ENCODE data around the gene GPRC5C. TPM values are rescaled to one million over a fixed set of nuclear protein-coding genes. Genes with fewer than 3 reads are reported as not detected.

Gene GPRC5C
- total RNA-seq, 1 experiment from 2014 or later: 15.5 TPM

DNA sequence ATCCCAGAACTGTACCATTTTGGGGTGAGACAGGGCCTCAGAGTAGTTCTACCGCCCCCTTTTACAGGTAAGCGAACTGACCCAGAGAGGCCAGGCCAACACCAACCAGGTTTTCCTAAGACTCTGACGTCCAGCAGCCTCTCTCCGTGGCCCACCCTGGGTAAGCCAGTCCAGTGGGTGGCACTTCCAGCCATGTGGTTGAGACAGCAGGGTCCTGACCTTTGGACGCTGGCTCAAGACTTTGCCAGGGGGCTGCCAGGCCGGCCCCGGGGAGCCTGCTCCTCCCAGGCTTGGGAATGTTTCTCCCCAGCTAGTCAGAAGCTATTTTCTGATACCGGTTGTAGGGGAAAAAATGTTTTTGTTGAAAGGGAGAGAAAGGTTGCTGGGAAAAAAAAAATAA lies 16.9 kb downstream of the GPRC5C start:
- no peak overlapping the region for H3K4ac ChIP-seq (ENCODE audit: low read depth, low read length)
- no peaks in the 10 kb centered on the region for H3K79me2 ChIP-seq (ENCODE audit: insufficient read depth, low read length)
- Mint-ChIP-seq H3K9me3 (no peaks in the 10 kb centered on the region), H3K27me3 (ENCODE audit: low read depth) (peaks cover 43% of the 10 kb centered on the region), H3K4me3 (no peak overlapping the region), H3K27ac (no peak overlapping the region), H3K36me3 (ENCODE audit: insufficient read depth in 1 of 3, low read depth in 3 of 3) (peaks cover 0 to 24% (median 2%) of the 10 kb centered on the region in 3 experiments; a peak in 2 of 7 replicates), H3K4me1 (peaks cover 28 to 34% of the 10 kb centered on the region in 2 experiments)
- no peak overlapping the region for H2AFZ ChIP-seq (ENCODE audit: low read length)
- H4K8ac ChIP-seq (replicated peaks; ENCODE audit: insufficient read length, low read depth, low read length): no peak overlapping the region
- no peak overlapping the region for H2BK15ac ChIP-seq (ENCODE audit: low read depth, low read length)
- peaks cover 6% of the 10 kb centered on the region; the same call in 1 of the 2 replicates for H3K4me1 ChIP-seq (ENCODE audit: insufficient read depth, low read length)
- no peak overlapping the region for H2BK5ac ChIP-seq (ENCODE audit: insufficient read length, low read length)
- H2BK12ac ChIP-seq (ENCODE audit: insufficient read length, low read depth, low read length): no peak overlapping the region
- H3K56ac ChIP-seq (ENCODE audit: insufficient read length, low read depth, low read length): no peak overlapping the region
- no peaks in the 10 kb centered on the region for H3K23me2 ChIP-seq (ENCODE audit: insufficient read length, low read depth, low read length, poor library complexity, severe bottlenecking)
- H3K27me3 ChIP-seq (ENCODE audit: insufficient read depth, low read length): peaks cover 11% of the 10 kb centered on the region; the same call in 1 of the 2 replicates
- H3K14ac ChIP-seq (ENCODE audit: insufficient read depth, low read length): no peak overlapping the region
- no peaks in the 10 kb centered on the region for H3K79me1 ChIP-seq (ENCODE audit: insufficient read depth, low read depth, low read length, poor library complexity, severe bottlenecking)
- H3K23ac ChIP-seq (ENCODE audit: insufficient read length, low read depth, low read length): no peak overlapping the region
- H4K20me1 ChIP-seq (ENCODE audit: control insufficient read depth, insufficient read depth, insufficient read length): no peaks in the 10 kb centered on the region
- no peak overlapping the region for H2BK20ac ChIP-seq (ENCODE audit: low read depth, low read length, poor library complexity, severe bottlenecking)
- H4K5ac ChIP-seq (ENCODE audit: insufficient read length, low read depth, low read length): no peak overlapping the region
- no peak overlapping the region for H2AK5ac ChIP-seq (ENCODE audit: insufficient read length, low read length)
- H3K18ac ChIP-seq (ENCODE audit: insufficient read length, low read depth, low read length): no peak overlapping the region
- TF ChIP-seq, protein P1, sequence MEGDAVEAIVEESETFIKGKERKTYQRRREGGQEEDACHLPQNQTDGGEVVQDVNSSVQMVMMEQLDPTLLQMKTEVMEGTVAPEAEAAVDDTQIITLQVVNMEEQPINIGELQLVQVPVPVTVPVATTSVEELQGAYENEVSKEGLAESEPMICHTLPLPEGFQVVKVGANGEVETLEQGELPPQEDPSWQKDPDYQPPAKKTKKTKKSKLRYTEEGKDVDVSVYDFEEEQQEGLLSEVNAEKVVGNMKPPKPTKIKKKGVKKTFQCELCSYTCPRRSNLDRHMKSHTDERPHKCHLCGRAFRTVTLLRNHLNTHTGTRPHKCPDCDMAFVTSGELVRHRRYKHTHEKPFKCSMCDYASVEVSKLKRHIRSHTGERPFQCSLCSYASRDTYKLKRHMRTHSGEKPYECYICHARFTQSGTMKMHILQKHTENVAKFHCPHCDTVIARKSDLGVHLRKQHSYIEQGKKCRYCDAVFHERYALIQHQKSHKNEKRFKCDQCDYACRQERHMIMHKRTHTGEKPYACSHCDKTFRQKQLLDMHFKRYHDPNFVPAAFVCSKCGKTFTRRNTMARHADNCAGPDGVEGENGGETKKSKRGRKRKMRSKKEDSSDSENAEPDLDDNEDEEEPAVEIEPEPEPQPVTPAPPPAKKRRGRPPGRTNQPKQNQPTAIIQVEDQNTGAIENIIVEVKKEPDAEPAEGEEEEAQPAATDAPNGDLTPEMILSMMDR (conservative IDR thresholded peaks at IDR 0.05): no peak
- no peak overlapping the region for H3K4me2 ChIP-seq (ENCODE audit: insufficient read depth, insufficient read length, low read length)
- no peak overlapping the region for H2BK120ac ChIP-seq (ENCODE audit: low read depth, low read length, poor library complexity, severe bottlenecking)
- no peaks in the 10 kb centered on the region for H3K9me3 ChIP-seq (ENCODE audit: control insufficient read depth, low read depth, low read length)
- H4K91ac ChIP-seq (ENCODE audit: insufficient read length, low read depth, low read length): no peak overlapping the region
- no peak overlapping the region for H3T11ph ChIP-seq (ENCODE audit: low read length)
- H3K27ac ChIP-seq (ENCODE audit: insufficient read length, low read depth, low read length): no peak overlapping the region
- DNase-seq: no peak
- no peak overlapping the region for H3K9ac ChIP-seq (ENCODE audit: extremely low read depth, insufficient read length, low read length)
- 100% methylated on average over 1 of the region's 8 CpGs for WGBS (ENCODE audit: extremely low coverage, insufficient read length, low lambda C conversion rate)

Measured in H9 (cell line).